Pancreas (tissue), 10 donors: Measurements from ENCODE around the gene FXR2. TPM values are rescaled to one million over a fixed set of nuclear protein-coding genes. Genes with fewer than 3 reads are reported as not detected.
A peak's percentile ranks its signal among the peaks of the same experiment; 100 is the strongest.

Experiments
- ATAC-seq, 4 donors: fragments of 200-7000 bp; cut with Tn5 transposase; one replicate each; pipeline versions ENCODE4 v1.8.0 to v1.9.1; 2020; ENCODE audit warnings: mild to moderate bottlenecking in 4 of 4, moderate library complexity in 4 of 4
- DNase-seq, 6 donors: peaks; one replicate each; pipeline ENCODE4 v3.0.0-alpha.2; 2020
- FAIRE-seq: peaks from 2 replicates; lab custom pipeline; 2012; peaks lifted over from hg19 to GRCh38; lab: Jason Lieb, UNC
- H3K27ac ChIP-seq, 4 donors: fragments of 200-600 bp; sonication (generic); 1 replicate in 3 of 4; 2 replicates in 1 of 4; pipeline versions ENCODE4 v1.5.0 to v1.8.0; 2020
- H3K27me3 ChIP-seq, 4 donors: fragments of 200-600 bp; one replicate each; pipeline ENCODE4 v1.8.0; 2021
- H3K36me3 ChIP-seq, 3 donors: fragments of 200-600 bp; sonication (generic) in 1 of 3; one replicate each; pipeline versions ENCODE4 v1.5.0 to v1.8.0; 2020 to 2021
- H3K4me1 ChIP-seq, 3 donors: fragments of 200-600 bp; one replicate each; pipeline ENCODE4 v1.8.0; 2021
- H3K4me3 ChIP-seq, 4 donors: fragments of 200-600 bp; sonication (generic) in 2 of 4; one replicate each; pipeline versions ENCODE4 v1.5.0 to v1.8.0; 2020 to 2021
- H3K9me3 ChIP-seq, 4 donors: fragments of 200-600 bp; one replicate each; pipeline ENCODE4 v1.8.0; 2021
- CTCF ChIP-seq, 4 donors: fragments of 200-600 bp; sonication (generic) in 3 of 4; IDR thresholded peaks; one replicate each; pipeline versions ENCODE4 v1.5.0 to v1.8.0; 2021; ENCODE audit warnings: antibody characterized with exemption in 4 of 4
- WGBS, 2 donors: extraction: QIAGEN DNeasy Blood & Tissue Kit; methylation state at CpG; one replicate each; pipeline ENCODE4 v1.1.7; 2013; 5-methylcytosine and 5-hydroxymethylcytosine counted together
- intact Hi-C, 3 donors: fragments of 100-400 bp; cut with DNase I; formaldehyde crosslinking; loops; one replicate each; pipeline versions ENCODE4 v1.11.1 to v1.14.2; 2022
- polyA plus RNA-seq, 2 donors: library from polyadenylated mRNA; stranded (reverse); fragments of 200-250 nt; gene quantifications; one replicate each; pipeline ENCODE4 v1.2.3, GENCODE V29; 2013
- total RNA-seq, 6 donors: library from RNA; stranded (reverse); fragmentation: NEBNext Ultra II Directional in 4 of 6; extraction: Animal tissue kit (Norgen Biotek cat#: 25700) in 4 of 6; gene quantifications; one replicate each; pipeline versions ENCODE4 v1.2.1 to v1.2.4, GENCODE V29; 2021 to 2023
- donor health status: healthy with polysubstance abuse.
- donor health status: DM: no; HTN: no; CAD: no; lungs with moderate emphysema.
- donor health status: DM: no; HTN: no; CAD: no.
- donor health status: control.
- donor health status: control.
- donor health status: Bipolar disorder and iron deficiency.
- donor health status: DM: yes; HTN: yes; CAD: no.
- donor health status: DM: no; HTN: no; CAD: no.
- donor health status: DM: no; HTN: no; CAD: no.
- donor health status: DM: yes; HTN: yes; CAD: no.

FXR2 gene
- total and polyA plus RNA-seq, 8 donors, result 7.8 to 25.6 (median 12.6) TPM

DNA sequence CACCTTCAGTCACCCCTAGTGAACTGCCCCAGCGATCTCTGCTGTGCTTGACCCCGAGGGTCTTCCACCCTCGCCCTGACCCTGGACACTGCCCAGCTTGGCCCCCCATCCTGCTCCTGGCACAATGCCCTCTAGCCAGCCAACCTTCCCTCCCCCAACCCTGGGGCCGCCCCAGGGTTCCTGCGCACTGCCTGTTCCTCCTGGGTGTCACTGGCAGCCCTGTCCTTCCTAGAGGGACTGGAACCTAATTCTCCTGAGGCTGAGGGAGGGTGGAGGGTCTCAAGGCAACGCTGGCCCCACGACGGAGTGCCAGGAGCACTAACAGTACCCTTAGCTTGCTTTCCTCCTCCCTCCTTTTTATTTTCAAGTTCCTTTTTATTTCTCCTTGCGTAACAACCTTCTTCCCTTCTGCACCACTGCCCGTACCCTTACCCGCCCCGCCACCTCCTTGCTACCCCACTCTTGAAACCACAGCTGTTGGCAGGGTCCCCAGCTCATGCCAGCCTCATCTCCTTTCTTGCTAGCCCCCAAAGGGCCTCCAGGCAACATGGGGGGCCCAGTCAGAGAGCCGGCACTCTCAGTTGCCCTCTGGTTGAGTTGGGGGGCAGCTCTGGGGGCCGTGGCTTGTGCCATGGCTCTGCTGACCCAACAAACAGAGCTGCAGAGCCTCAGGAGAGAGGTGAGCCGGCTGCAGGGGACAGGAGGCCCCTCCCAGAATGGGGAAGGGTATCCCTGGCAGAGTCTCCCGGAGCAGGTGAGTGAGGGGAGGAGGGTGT, 56.0 kb downstream of the FXR2 start, which contains the start of gene TNFSF13:
Gene TNFSF13, plus strand, starts transcription at position 207 of the 776 bp plus-strand sequence. Its CDS starts 290 bp downstream, at position 497.
- ATAC-seq (peak; percentile 8 to 24 (median 16)), DNase-seq (peak in 5 of 6 donors; percentile 46 to 78 (median 60)), FAIRE-seq (no peak)
- Histone ChIP-seq H3K36me3 (no peaks in the 10 kb centered on the region), H3K4me1 (peaks cover 25 to 43% (median 30%) of the 10 kb centered on the region in 3 donors), H3K9me3 (no peaks in the 10 kb centered on the region), H3K27ac (peak within 1 kb of the TSS; percentile 80 to 94 (median 90)), H3K4me3 (peak within 1 kb of the TSS; percentile 10 to 97 (median 53)), H3K27me3 (no peaks in the 10 kb centered on the region)
- intact Hi-C loops, result loop anchor here in 1 of 3 donors (10.0 kb wide), 1 partner anchor 204 kb away; the partner anchor contains the start of genes KCTD11 and TMEM95
- TF ChIP-seq CTCF (IDR thresholded peaks at IDR 0.05), result no peak
- 8 to 10% methylated on average over 16 of the region's 16 CpGs for WGBS, 2 donors

DNA sequence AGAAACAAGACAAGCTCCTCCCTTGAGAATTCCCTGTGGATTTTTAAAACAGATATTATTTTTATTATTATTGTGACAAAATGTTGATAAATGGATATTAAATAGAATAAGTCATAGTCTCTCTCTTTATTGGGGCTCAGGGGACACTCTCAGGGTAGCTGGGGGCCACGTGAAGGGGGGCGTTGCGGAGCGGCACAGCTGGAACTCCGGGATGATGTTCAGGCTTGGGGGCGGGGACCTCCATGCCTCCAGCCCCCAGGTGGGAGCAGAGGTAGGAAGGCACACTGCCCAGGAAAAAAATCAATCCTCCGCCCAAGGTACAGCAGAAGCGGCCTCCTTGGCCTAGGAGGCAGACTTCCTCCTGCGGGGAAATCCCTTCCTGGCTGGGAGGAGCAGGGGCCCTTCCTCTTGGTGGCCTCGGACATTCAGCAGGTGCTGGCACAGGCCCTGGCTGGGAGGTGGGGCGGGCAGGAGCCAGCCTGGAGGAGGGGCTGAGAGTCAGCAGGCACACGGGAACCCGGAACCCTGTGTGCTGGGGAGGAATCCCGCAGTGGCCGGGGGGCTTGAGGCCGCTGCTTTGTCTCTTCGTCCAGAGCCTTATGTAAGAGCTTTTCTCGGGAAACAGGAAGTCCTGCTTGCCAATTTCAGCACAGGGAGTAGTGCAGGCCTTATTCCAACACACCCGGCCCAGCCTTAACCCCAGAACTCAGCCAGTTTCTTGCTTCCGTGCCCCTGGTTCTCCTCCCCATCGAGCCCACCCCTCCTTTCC, 56.7 kb downstream of the FXR2 start:
- Histone ChIP-seq H3K27me3 (no peaks in the 10 kb centered on the region), H3K36me3 (no peaks in the 10 kb centered on the region), H3K9me3 (no peaks in the 10 kb centered on the region), H3K27ac (peak overlapping the region; percentile 80 to 94 (median 90)), H3K4me1 (peaks cover 25 to 38% (median 25%) of the 10 kb centered on the region in 3 donors), H3K4me3 (peak overlapping the region in 3 of 4 donors; percentile 26 to 97 (median 80))
- FAIRE-seq (no peak), ATAC-seq (peak; percentile 65 to 81 (median 78)), DNase-seq (peak; percentile 89 to 98 (median 96))
- WGBS, 2 donors, result 3 to 4% methylated on average over 21 of the region's 21 CpGs
- intact Hi-C loops, result loop anchor here in 1 of 3 donors (10.0 kb wide), 1 partner anchor 203 kb away; the partner anchor contains the start of genes KCTD11 and TMEM95
- no peak for TF ChIP-seq CTCF (IDR thresholded peaks at IDR 0.05)

DNA sequence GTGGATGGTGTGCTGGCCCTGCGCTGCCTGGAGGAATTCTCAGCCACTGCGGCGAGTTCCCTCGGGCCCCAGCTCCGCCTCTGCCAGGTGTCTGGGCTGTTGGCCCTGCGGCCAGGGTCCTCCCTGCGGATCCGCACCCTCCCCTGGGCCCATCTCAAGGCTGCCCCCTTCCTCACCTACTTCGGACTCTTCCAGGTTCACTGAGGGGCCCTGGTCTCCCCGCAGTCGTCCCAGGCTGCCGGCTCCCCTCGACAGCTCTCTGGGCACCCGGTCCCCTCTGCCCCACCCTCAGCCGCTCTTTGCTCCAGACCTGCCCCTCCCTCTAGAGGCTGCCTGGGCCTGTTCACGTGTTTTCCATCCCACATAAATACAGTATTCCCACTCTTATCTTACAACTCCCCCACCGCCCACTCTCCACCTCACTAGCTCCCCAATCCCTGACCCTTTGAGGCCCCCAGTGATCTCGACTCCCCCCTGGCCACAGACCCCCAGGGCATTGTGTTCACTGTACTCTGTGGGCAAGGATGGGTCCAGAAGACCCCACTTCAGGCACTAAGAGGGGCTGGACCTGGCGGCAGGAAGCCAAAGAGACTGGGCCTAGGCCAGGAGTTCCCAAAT, 57.4 kb downstream of the FXR2 start:
- no peaks in the 10 kb centered on the region for H3K9me3 ChIP-seq
- intact Hi-C loops, result loop anchor here in 1 of 3 donors (10.0 kb wide), 1 partner anchor 202 kb away; the partner anchor contains the start of genes KCTD11 and TMEM95
- peak in 3 of 6 donors; percentile 36 to 79 (median 57) for DNase-seq
- FAIRE-seq, result no peak
- H3K4me1 ChIP-seq, result peaks cover 18 to 32% (median 25%) of the 10 kb centered on the region in 3 donors
- no peaks in the 10 kb centered on the region for H3K36me3 ChIP-seq
- H3K4me3 ChIP-seq, result no peak overlapping the region
- ATAC-seq, result no peak
- no peak for TF ChIP-seq CTCF (IDR thresholded peaks at IDR 0.05)
- no peaks in the 10 kb centered on the region for H3K27me3 ChIP-seq
- peak overlapping the region; percentile 80 to 94 (median 90) for H3K27ac ChIP-seq
- WGBS, 2 donors, result 70 to 71% methylated on average over 19 of the region's 19 CpGs

GRCh38 chr17:7556627-7557026, 58.1 kb downstream of the FXR2 start:
- no peak for TF ChIP-seq CTCF (IDR thresholded peaks at IDR 0.05)
- intact Hi-C loops, result loop anchor here in 1 of 3 donors (10.0 kb wide), 1 partner anchor 202 kb away; the partner anchor contains the start of genes KCTD11 and TMEM95
- whole genome bisulfite sequencing, 2 donors, result 72 to 76% methylated on average over 12 of the region's 12 CpGs
- Histone ChIP-seq H3K9me3 (no peaks in the 10 kb centered on the region), H3K4me3 (no peak overlapping the region), H3K27me3 (no peaks in the 10 kb centered on the region), H3K36me3 (no peaks in the 10 kb centered on the region), H3K4me1 (peaks cover 18 to 32% (median 25%) of the 10 kb centered on the region in 3 donors), H3K27ac (no peak overlapping the region)
- FAIRE-seq, result no peak
- DNase-seq, result no peak
- ATAC-seq, result no peak
